GM19372 (cell line): ENCODE results near the gene AMPH.
A peak's percentile ranks its signal among the peaks of the same experiment; 100 is the strongest.

Experiments used
- ATAC-seq: cut with Tn5 transposase; IDR thresholded peaks from one replicate; pipeline ENCODE4 v1.9.1; 2021; ENCODE audit warnings: mild to moderate bottlenecking, low read depth, moderate library complexity; ENCODE audit not compliant: unreplicated experiment

The AMPH gene

GRCh38 chr7:38630720-38631673, at the start of gene AMPH:
Gene AMPH, minus strand, starts transcription at chr7:38631373. Its CDS starts 22 bp downstream, at chr7:38631351.
- ATAC-seq, result no peak

GRCh38 chr7:38679419-38679818, 48.2 kb upstream of the AMPH start:
- ATAC-seq, result no peak

- no peak for ATAC-seq
These were observed 47.5 kb upstream of the AMPH start for GRCh38 chr7:38678698-38679054.

GRCh38 chr7:38677981-38678697, 47.0 kb upstream of the AMPH start:
- no peak for ATAC-seq

GRCh38 chr7:38675494-38676106, 44.4 kb upstream of the AMPH start:
- no peak for ATAC-seq

- ATAC-seq, result no peak
These were observed 43.3 kb upstream of the AMPH start for GRCh38 chr7:38674513-38674912.

- ATAC-seq, result no peak
These were observed 42.6 kb upstream of the AMPH start for GRCh38 chr7:38673795-38674194.

- ATAC-seq, result no peak
These were observed 41.0 kb upstream of the AMPH start for GRCh38 chr7:38671911-38672905.

- ATAC-seq, result no peak
These were observed 38.9 kb upstream of the AMPH start for GRCh38 chr7:38669965-38670520.

- no peak for ATAC-seq
These were observed 33.8 kb upstream of the AMPH start for GRCh38 chr7:38664972-38665371.

GRCh38 chr7:38660427-38661099, 29.4 kb upstream of the AMPH start:
- ATAC-seq, result peak; percentile 82

GRCh38 chr7:38659931-38660330, 28.8 kb upstream of the AMPH start:
- no peak for ATAC-seq

GRCh38 chr7:38658921-38659320, 27.7 kb upstream of the AMPH start:
- no peak for ATAC-seq

GRCh38 chr7:38656968-38657367, 25.8 kb upstream of the AMPH start:
- no peak for ATAC-seq

GRCh38 chr7:38655833-38656774, 24.9 kb upstream of the AMPH start:
- no peak for ATAC-seq

GRCh38 chr7:38637957-38638356, 6.8 kb upstream of the AMPH start:
- ATAC-seq, result no peak

GRCh38 chr7:38632411-38632810, 1.2 kb upstream of the AMPH start:
- no peak for ATAC-seq
